Suprapubic skin (tissue), 4 donors: Measurements from ENCODE around the gene STIM1. TPM values are rescaled to one million over a fixed set of nuclear protein-coding genes. Genes with fewer than 3 reads are reported as not detected.

Experiments used
- DNase-seq, 2 donors: peaks; one replicate each; pipeline ENCODE4 v3.0.0-alpha.2; 2019; ENCODE audit warnings: low spot score in 2 of 2
- H3K27ac ChIP-seq: fragments of 200-600 bp; sonication (generic); one replicate; pipeline ENCODE4 v1.5.1; 2019
- H3K27me3 ChIP-seq: fragments of 200-600 bp; sonication (generic); one replicate; pipeline ENCODE4 v1.5.1; 2019
- H3K36me3 ChIP-seq: fragments of 200-600 bp; sonication (generic); one replicate; pipeline ENCODE4 v1.5.1; 2019
- H3K4me1 ChIP-seq: fragments of 200-600 bp; sonication (generic); one replicate; pipeline ENCODE4 v1.5.1; 2019
- H3K4me3 ChIP-seq: fragments of 200-600 bp; sonication (generic); one replicate; pipeline ENCODE4 v1.5.1; 2019; ENCODE audit warnings: mild to moderate bottlenecking
- H3K9me3 ChIP-seq: fragments of 200-600 bp; sonication (generic); one replicate; pipeline ENCODE4 v1.5.1; 2019
- CTCF ChIP-seq, 2 donors: fragments of 200-600 bp in 1 of 2; fragments of 450-650 bp in 1 of 2; sonication (generic) in 1 of 2; IDR thresholded peaks; one replicate each; pipeline ENCODE4 v1.5.1; 2016 to 2019; ENCODE audit warnings: antibody characterized with exemption in 2 of 2, mild to moderate bottlenecking in 1 of 2, moderate library complexity in 1 of 2
- EP300 ChIP-seq: sonication (generic); formaldehyde crosslinking; IDR thresholded peaks from one replicate; pipeline ENCODE4 v1.6.1; 2017; ENCODE audit warnings: antibody characterized with exemption
- POLR2A ChIP-seq, 2 donors: fragments of 450-650 bp; IDR thresholded peaks; one replicate each; pipeline ENCODE4 v1.6.1; 2017; ENCODE audit warnings: antibody characterized with exemption in 2 of 2, mild to moderate bottlenecking in 2 of 2, moderate library complexity in 2 of 2
- POLR2AphosphoS5 ChIP-seq, 3 donors: sonication (generic); formaldehyde crosslinking; IDR thresholded peaks; one replicate each; pipeline ENCODE4 v1.6.1; 2017; ENCODE audit warnings: antibody characterized with exemption in 3 of 3
- WGBS: methylation state at CpG from one replicate; pipeline ENCODE4 v1.1.5; 2018; 5-methylcytosine and 5-hydroxymethylcytosine counted together
- total RNA-seq, 4 donors: library from RNA; depleted of rRNA; stranded (reverse); fragments of >200 nt; gene quantifications; one replicate each; pipeline ENCODE4 v1.1.0, GENCODE V29; 2016

The STIM1 gene
- total RNA-seq, 4 donors from 2014 or later = 58.4 to 70.2 (median 60.9) TPM

- TF ChIP-seq CTCF (IDR thresholded peaks at IDR 0.05) = no peak
- TF ChIP-seq EP300 = no peak
- no peak for TF ChIP-seq POLR2A (IDR thresholded peaks at IDR 0.05)
- TF ChIP-seq POLR2AphosphoS5 (IDR thresholded peaks at IDR 0.05) = no peak
- no peak overlapping the region for H3K4me3 ChIP-seq
- H3K27me3 ChIP-seq = no peaks in the 10 kb centered on the region
- H3K4me1 ChIP-seq = peaks cover 50% of the 10 kb centered on the region
- DNase-seq = no peak
- 62% methylated on average over 13 of the region's 13 CpGs for WGBS
- H3K9me3 ChIP-seq = no peaks in the 10 kb centered on the region
- peak overlapping the region; percentile 10 for H3K27ac ChIP-seq
- peaks cover 33% of the 10 kb centered on the region for H3K36me3 ChIP-seq
These were observed 23.9 kb upstream of the STIM1 start for GRCh38 chr11:3831378-3832239.

- no peak overlapping the region for H3K4me3 ChIP-seq
- peaks cover 61% of the 10 kb centered on the region for H3K4me1 ChIP-seq
- no peak overlapping the region for H3K27ac ChIP-seq
- H3K36me3 ChIP-seq = peaks cover 21% of the 10 kb centered on the region
- TF ChIP-seq CTCF (IDR thresholded peaks at IDR 0.05) (no peak), POLR2A (IDR thresholded peaks at IDR 0.05) (no peak), POLR2AphosphoS5 (IDR thresholded peaks at IDR 0.05) (no peak), EP300 (no peak)
- no peaks in the 10 kb centered on the region for H3K27me3 ChIP-seq
- WGBS = 88% methylated on average over 2 of the region's 2 CpGs
- H3K9me3 ChIP-seq = no peaks in the 10 kb centered on the region
- no peak for DNase-seq
These were observed 22.6 kb upstream of the STIM1 start for GRCh38 chr11:3832816-3833215.

GRCh38 chr11:3833449-3833848, 22.0 kb upstream of the STIM1 start:
- no peak for TF ChIP-seq CTCF (IDR thresholded peaks at IDR 0.05)
- no peak for TF ChIP-seq POLR2A (IDR thresholded peaks at IDR 0.05)
- no peak for TF ChIP-seq EP300
- TF ChIP-seq POLR2AphosphoS5 (IDR thresholded peaks at IDR 0.05) = no peak
- Histone ChIP-seq H3K36me3 (peaks cover 15% of the 10 kb centered on the region), H3K27ac (no peak overlapping the region), H3K4me1 (peaks cover 67% of the 10 kb centered on the region), H3K9me3 (no peaks in the 10 kb centered on the region), H3K4me3 (no peak overlapping the region), H3K27me3 (no peaks in the 10 kb centered on the region)
- no peak for DNase-seq
- 89% methylated on average over 2 of the region's 2 CpGs for WGBS

- H3K4me3 ChIP-seq = no peak overlapping the region
- no peak overlapping the region for H3K27ac ChIP-seq
- WGBS = 64% methylated on average over 4 of the region's 4 CpGs
- no peaks in the 10 kb centered on the region for H3K27me3 ChIP-seq
- H3K36me3 ChIP-seq = peaks cover 13% of the 10 kb centered on the region
- peaks cover 74% of the 10 kb centered on the region for H3K4me1 ChIP-seq
- DNase-seq = no peak
- TF ChIP-seq CTCF (IDR thresholded peaks at IDR 0.05) = no peak
- TF ChIP-seq EP300 = no peak
- TF ChIP-seq POLR2AphosphoS5 (IDR thresholded peaks at IDR 0.05) = no peak
- TF ChIP-seq POLR2A (IDR thresholded peaks at IDR 0.05) = no peak
- no peaks in the 10 kb centered on the region for H3K9me3 ChIP-seq
These were observed 21.2 kb upstream of the STIM1 start for GRCh38 chr11:3834349-3834663.

GRCh38 chr11:3834664-3835461, 20.6 kb upstream of the STIM1 start:
- Histone ChIP-seq H3K4me3 (no peak overlapping the region), H3K4me1 (peaks cover 79% of the 10 kb centered on the region), H3K9me3 (no peaks in the 10 kb centered on the region), H3K27ac (no peak overlapping the region), H3K27me3 (no peaks in the 10 kb centered on the region), H3K36me3 (peaks cover 7% of the 10 kb centered on the region)
- WGBS = 79% methylated on average over 7 of the region's 7 CpGs
- TF ChIP-seq POLR2A (IDR thresholded peaks at IDR 0.05) = no peak
- TF ChIP-seq POLR2AphosphoS5 (IDR thresholded peaks at IDR 0.05) = no peak
- TF ChIP-seq EP300 = no peak
- no peak for TF ChIP-seq CTCF (IDR thresholded peaks at IDR 0.05)
- peak in 1 of 2 donors; percentile 80 for DNase-seq
